Hepatocyte (in vitro differentiated cells): ENCODE data around the gene STX3. TPM values are rescaled to one million over a fixed set of nuclear protein-coding genes. Genes with fewer than 3 reads are reported as not detected.
"Not testable (repeated sequence)": the region's sequence is repeated elsewhere in the genome, so short reads cannot be mapped to it uniquely, and the experiment has no call there.

Source experiments
- DNase-seq: peaks from one replicate; pipeline ENCODE4 v3.0.0-alpha.2; 2016; ENCODE audit warnings: low spot score
- H2AFZ ChIP-seq: fragments of 200-600 bp; sonication (generic); 2 replicates; pipeline ENCODE4 v1.6.0; 2016; ENCODE audit warnings: antibody characterized with exemption, mild to moderate bottlenecking
- H3K27ac ChIP-seq: fragments of 200-600 bp; sonication (generic); 2 replicates; pipeline ENCODE4 v1.5.1; 2016; ENCODE audit warnings: mild to moderate bottlenecking
- H3K27me3 ChIP-seq: fragments of 200-600 bp; sonication (generic); 2 replicates; pipeline ENCODE4 v1.6.1; 2016
- H3K36me3 ChIP-seq: fragments of 200-600 bp; sonication (generic); replicated peaks from 2 replicates; pipeline ENCODE4 v1.5.1; 2016; ENCODE audit warnings: low read depth; ENCODE audit not compliant: insufficient read depth
- H3K4me1 ChIP-seq: fragments of 200-600 bp; sonication (generic); 2 replicates; pipeline ENCODE4 v1.5.1; 2016; ENCODE audit warnings: mild to moderate bottlenecking, moderate library complexity; ENCODE audit not compliant: insufficient read depth
- H3K4me2 ChIP-seq: fragments of 200-600 bp; sonication (generic); 2 replicates; pipeline ENCODE4 v1.6.0; 2016
- H3K4me3 ChIP-seq: fragments of 200-600 bp; sonication (generic); 2 replicates; pipeline ENCODE4 v1.5.1; 2016; ENCODE audit warnings: mild to moderate bottlenecking
- H3K79me2 ChIP-seq: fragments of 200-600 bp; sonication (generic); 2 replicates; pipeline ENCODE4 v1.6.0; 2017; ENCODE audit warnings: mild to moderate bottlenecking
- H3K9me2 ChIP-seq: fragments of 200-600 bp; sonication (generic); replicated peaks from 2 replicates; pipeline ENCODE4 v1.6.0; 2017; ENCODE audit warnings: mild to moderate bottlenecking; ENCODE audit not compliant: insufficient read depth
- H3K9me3 ChIP-seq: fragments of 200-600 bp; sonication (generic); 2 replicates; pipeline ENCODE4 v1.5.1; 2016; ENCODE audit warnings: low read depth, mild to moderate bottlenecking
- H4K20me1 ChIP-seq: fragments of 200-600 bp; sonication (generic); 2 replicates; pipeline ENCODE4 v1.6.0; 2016; ENCODE audit warnings: mild to moderate bottlenecking; ENCODE audit not compliant: insufficient read depth, poor library complexity, severe bottlenecking
- EZH2 ChIP-seq: fragments of 200-600 bp; sonication (generic); IDR thresholded peaks from 2 replicates; pipeline ENCODE4 v1.6.1; 2016; ENCODE audit warnings: antibody characterized with exemption, mild to moderate bottlenecking, borderline replicate concordance
- EZH2phosphoT487 ChIP-seq: fragments of 200-600 bp; sonication (generic); IDR thresholded peaks from one replicate; pipeline ENCODE4 v1.6.1; 2018; ENCODE audit warnings: antibody characterized with exemption, mild to moderate bottlenecking, low read depth, moderate library complexity; ENCODE audit not compliant: unreplicated experiment, severe bottlenecking
- WGBS: methylation state at CpG from one replicate; pipeline ENCODE4 v1.1.6; 2016; ENCODE audit warnings: low lambda C conversion rate; ENCODE audit errors: missing lambda C conversion rate; 5-methylcytosine and 5-hydroxymethylcytosine counted together
- polyA plus RNA-seq: library from polyadenylated mRNA; unstranded; fragments of >200 nt; fragmentation: Nextera tagmentation; extraction: Ambion mirVana; gene quantifications from 2 replicates; pipeline ENCODE4 v1.2.1, GENCODE V29; 2016
- total RNA-seq: library from RNA; depleted of rRNA; stranded (reverse); fragments of >200 nt; gene quantifications from 2 replicates; pipeline ENCODE4 v1.2.3, GENCODE V29; 2014
- TF ChIP-seq, protein P1 (sequence below): fragments of 200-600 bp; sonication (generic); IDR thresholded peaks from 2 replicates; pipeline ENCODE4 v1.5.1; 2016; ENCODE audit warnings: antibody characterized with exemption, mild to moderate bottlenecking; ENCODE audit not compliant: poor library complexity

Gene STX3
- total and polyA plus RNA-seq, 2 experiments from 2014 or later, result 73.1 to 140 TPM

DNA sequence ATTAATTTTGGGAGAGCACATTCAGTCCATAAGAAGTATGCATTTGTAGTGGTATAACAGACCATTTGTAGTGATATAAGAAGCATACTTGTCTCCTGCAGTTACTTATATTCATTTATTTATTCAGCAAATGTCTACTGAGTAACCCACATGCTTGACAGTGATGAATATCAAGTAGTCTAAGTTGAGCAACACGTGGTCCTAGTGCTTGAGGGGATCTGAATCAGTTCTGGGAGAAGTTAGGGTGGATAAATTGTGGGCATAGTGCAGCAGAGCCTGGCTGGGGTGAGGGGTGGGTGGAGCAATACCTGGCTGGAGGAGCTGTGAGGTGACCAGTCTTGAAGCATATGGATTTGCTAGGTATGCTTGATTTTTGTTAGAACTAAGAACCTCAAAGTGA, 24.3 kb downstream of the STX3 start:
- no peaks in the 10 kb centered on the region for H3K36me3 ChIP-seq
- TF ChIP-seq, protein P1, sequence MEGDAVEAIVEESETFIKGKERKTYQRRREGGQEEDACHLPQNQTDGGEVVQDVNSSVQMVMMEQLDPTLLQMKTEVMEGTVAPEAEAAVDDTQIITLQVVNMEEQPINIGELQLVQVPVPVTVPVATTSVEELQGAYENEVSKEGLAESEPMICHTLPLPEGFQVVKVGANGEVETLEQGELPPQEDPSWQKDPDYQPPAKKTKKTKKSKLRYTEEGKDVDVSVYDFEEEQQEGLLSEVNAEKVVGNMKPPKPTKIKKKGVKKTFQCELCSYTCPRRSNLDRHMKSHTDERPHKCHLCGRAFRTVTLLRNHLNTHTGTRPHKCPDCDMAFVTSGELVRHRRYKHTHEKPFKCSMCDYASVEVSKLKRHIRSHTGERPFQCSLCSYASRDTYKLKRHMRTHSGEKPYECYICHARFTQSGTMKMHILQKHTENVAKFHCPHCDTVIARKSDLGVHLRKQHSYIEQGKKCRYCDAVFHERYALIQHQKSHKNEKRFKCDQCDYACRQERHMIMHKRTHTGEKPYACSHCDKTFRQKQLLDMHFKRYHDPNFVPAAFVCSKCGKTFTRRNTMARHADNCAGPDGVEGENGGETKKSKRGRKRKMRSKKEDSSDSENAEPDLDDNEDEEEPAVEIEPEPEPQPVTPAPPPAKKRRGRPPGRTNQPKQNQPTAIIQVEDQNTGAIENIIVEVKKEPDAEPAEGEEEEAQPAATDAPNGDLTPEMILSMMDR, result no peak
- TF ChIP-seq EZH2phosphoT487 (no peak), EZH2 (no peak)
- no peak overlapping the region for H3K4me2 ChIP-seq
- DNase-seq, result no peak
- no peaks in the 10 kb centered on the region for H4K20me1 ChIP-seq
- H3K27me3 ChIP-seq, result no peaks in the 10 kb centered on the region
- H3K27ac ChIP-seq, result peak overlapping the region; percentile 95
- no peak overlapping the region for H2AFZ ChIP-seq
- WGBS, result 78% methylated on average over 1 of the region's 1 CpG
- H3K4me1 ChIP-seq, result peaks cover 36% of the 10 kb centered on the region
- H3K9me3 ChIP-seq, result no peaks in the 10 kb centered on the region
- H3K4me3 ChIP-seq, result no peak overlapping the region
- H3K9me2 ChIP-seq, result no peaks in the 10 kb centered on the region
- peaks cover 61% of the 10 kb centered on the region for H3K79me2 ChIP-seq

DNA sequence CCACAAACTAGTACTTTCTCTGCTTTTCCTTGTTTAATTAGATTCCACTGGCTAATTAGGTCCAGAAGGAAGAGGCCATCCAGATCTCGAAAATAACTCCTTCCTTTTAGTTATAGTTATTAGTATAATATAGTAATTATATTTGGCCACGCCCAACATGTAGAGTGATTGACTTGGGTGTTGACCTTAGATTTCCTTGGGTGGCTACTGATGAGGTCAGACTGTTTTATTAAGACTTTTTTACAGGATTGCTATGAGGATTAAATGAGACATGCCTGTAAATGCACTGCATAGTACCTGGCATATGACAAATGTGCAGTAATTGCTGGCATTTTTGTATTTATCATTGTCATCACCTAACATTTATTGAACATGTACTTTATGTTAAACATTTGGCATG, 26.9 kb downstream of the STX3 start:
- no peaks in the 10 kb centered on the region for H3K9me2 ChIP-seq
- H3K4me1 ChIP-seq, result peaks cover 26% of the 10 kb centered on the region
- no peak overlapping the region for H3K4me2 ChIP-seq
- H3K79me2 ChIP-seq, result peaks cover 73% of the 10 kb centered on the region
- no peak overlapping the region for H3K27ac ChIP-seq
- no peaks in the 10 kb centered on the region for H3K9me3 ChIP-seq
- 92% methylated on average over 2 of the region's 2 CpGs for WGBS
- no peaks in the 10 kb centered on the region for H3K27me3 ChIP-seq
- H4K20me1 ChIP-seq, result no peaks in the 10 kb centered on the region
- no peaks in the 10 kb centered on the region for H3K36me3 ChIP-seq
- DNase-seq, result no peak
- H3K4me3 ChIP-seq, result no peak overlapping the region
- no peak for TF ChIP-seq EZH2
- TF ChIP-seq, protein P1, result no peak
- TF ChIP-seq EZH2phosphoT487, result no peak
- no peak overlapping the region for H2AFZ ChIP-seq

DNA sequence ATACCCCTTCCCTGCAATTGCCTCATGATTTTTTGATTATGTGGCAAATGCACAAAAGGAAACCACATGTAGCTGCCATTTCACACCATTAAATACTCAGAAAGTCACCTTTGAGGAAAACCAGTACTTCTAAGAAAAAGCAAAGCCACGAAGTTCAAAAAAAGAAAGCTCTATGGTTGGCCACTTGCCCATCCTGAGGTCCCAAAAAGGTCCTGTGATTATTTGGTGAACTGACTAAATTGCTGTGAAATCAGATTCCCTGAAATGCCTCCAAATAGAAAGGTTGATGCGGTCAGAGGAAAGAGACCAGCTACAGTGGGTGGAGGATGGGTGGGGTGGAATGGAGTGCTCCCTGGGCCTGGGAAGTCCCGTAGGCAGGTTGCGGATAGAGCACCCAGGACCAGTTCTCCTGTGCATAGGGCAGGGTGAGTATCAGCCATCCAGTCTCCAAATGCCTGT, 28.5 kb downstream of the STX3 start:
- Histone ChIP-seq H3K79me2 (peaks cover 79% of the 10 kb centered on the region), H3K4me3 (no peak overlapping the region), H4K20me1 (no peaks in the 10 kb centered on the region), H3K27ac (no peak overlapping the region), H2AFZ (no peak overlapping the region), H3K27me3 (no peaks in the 10 kb centered on the region), H3K9me2 (no peaks in the 10 kb centered on the region), H3K4me1 (peaks cover 25% of the 10 kb centered on the region), H3K4me2 (no peak overlapping the region), H3K9me3 (no peaks in the 10 kb centered on the region), H3K36me3 (no peaks in the 10 kb centered on the region)
- no peak for DNase-seq
- WGBS, result 97% methylated on average over 4 of the region's 4 CpGs
- TF ChIP-seq EZH2phosphoT487, result no peak
- TF ChIP-seq, protein P1, result no peak
- no peak for TF ChIP-seq EZH2

DNA sequence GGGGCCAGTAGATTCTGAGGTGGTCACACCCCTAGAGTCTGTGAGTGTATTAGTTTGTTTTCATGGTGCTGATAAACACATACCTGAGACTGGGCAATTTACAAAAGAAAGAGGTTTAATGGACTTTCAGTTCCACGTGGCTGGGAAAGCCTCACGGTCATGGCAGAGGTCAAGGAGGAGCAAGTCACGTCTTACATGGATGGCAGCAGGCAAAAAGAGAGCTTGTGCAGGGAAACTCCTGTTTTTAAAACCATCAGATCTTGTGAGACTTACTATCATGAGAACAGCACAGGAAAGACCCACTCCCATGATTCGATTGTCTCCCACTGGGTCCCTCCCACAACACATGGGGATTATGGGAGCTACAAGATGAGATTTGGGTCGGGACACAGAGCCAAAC, 29.3 kb downstream of the STX3 start:
- H3K9me2 ChIP-seq, DNase-seq, H3K4me2 ChIP-seq, H3K9me3 ChIP-seq, H3K27me3 ChIP-seq, H3K4me3 ChIP-seq, H3K36me3 ChIP-seq, H2AFZ ChIP-seq, H4K20me1 ChIP-seq: not testable (repeated sequence)
- peaks cover 19% of the 10 kb centered on the region for H3K4me1 ChIP-seq
- 94% methylated on average over 5 of the region's 5 CpGs for WGBS
- H3K79me2 ChIP-seq, result peaks cover 80% of the 10 kb centered on the region
- peak overlapping the region; percentile 91 for H3K27ac ChIP-seq
